Lower leg skin (tissue), 4 donors: ENCODE data around the gene INS. TPM values are rescaled to one million over a fixed set of nuclear protein-coding genes. Genes with fewer than 3 reads are reported as not detected.

Experiments used
- DNase-seq, 2 donors: peaks; one replicate each; pipeline ENCODE4 v3.0.0-alpha.2; 2019; ENCODE audit warnings: low spot score in 2 of 2
- H3K4me3 ChIP-seq: fragments of 200-600 bp; sonication (generic); 2 replicates; pipeline ENCODE4 v1.5.1; 2017; ENCODE audit warnings: mild to moderate bottlenecking, low read depth; ENCODE audit not compliant: poor library complexity, severe bottlenecking
- POLR2A ChIP-seq, 2 donors: fragments of 450-650 bp; IDR thresholded peaks; one replicate each; pipeline ENCODE4 v1.6.1; 2016 to 2017; ENCODE audit warnings: antibody characterized with exemption in 2 of 2, mild to moderate bottlenecking in 1 of 2, moderate library complexity in 1 of 2
- WGBS, 2 donors: methylation state at CpG; one replicate each; pipeline ENCODE4 v1.1.5; 2018; 5-methylcytosine and 5-hydroxymethylcytosine counted together
- intact Hi-C: fragments of 100-400 bp; cut with DNase I; formaldehyde crosslinking; loops from one replicate; pipeline ENCODE4 v1.15.0; 2023; ENCODE audit warnings: low total_unique reads
- total RNA-seq, 4 donors: library from RNA; depleted of rRNA; stranded (reverse); fragments of >200 nt; gene quantifications; one replicate each; pipeline ENCODE4 v1.1.0, GENCODE V29; 2016
- TF ChIP-seq, protein P1 (sequence below), 3 donors: fragments of 450-650 bp; IDR thresholded peaks; one replicate each; pipeline ENCODE4 v1.5.1; 2016; ENCODE audit warnings: antibody characterized with exemption in 3 of 3, mild to moderate bottlenecking in 3 of 3, moderate library complexity in 2 of 3

Gene INS
- total RNA-seq, 4 donors from 2014 or later, result not detected

- TF ChIP-seq, protein P1, sequence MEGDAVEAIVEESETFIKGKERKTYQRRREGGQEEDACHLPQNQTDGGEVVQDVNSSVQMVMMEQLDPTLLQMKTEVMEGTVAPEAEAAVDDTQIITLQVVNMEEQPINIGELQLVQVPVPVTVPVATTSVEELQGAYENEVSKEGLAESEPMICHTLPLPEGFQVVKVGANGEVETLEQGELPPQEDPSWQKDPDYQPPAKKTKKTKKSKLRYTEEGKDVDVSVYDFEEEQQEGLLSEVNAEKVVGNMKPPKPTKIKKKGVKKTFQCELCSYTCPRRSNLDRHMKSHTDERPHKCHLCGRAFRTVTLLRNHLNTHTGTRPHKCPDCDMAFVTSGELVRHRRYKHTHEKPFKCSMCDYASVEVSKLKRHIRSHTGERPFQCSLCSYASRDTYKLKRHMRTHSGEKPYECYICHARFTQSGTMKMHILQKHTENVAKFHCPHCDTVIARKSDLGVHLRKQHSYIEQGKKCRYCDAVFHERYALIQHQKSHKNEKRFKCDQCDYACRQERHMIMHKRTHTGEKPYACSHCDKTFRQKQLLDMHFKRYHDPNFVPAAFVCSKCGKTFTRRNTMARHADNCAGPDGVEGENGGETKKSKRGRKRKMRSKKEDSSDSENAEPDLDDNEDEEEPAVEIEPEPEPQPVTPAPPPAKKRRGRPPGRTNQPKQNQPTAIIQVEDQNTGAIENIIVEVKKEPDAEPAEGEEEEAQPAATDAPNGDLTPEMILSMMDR (IDR thresholded peaks at IDR 0.05), result no peak
- TF ChIP-seq POLR2A (IDR thresholded peaks at IDR 0.05), result no peak
- intact Hi-C loops, result loop anchor here (10.0 kb wide), 1 partner anchor 703 kb away; no protein-coding TSS in a partner anchor
Measured at GRCh38 chr11:2191883-2192282, 30.9 kb upstream of the INS start.

DNA sequence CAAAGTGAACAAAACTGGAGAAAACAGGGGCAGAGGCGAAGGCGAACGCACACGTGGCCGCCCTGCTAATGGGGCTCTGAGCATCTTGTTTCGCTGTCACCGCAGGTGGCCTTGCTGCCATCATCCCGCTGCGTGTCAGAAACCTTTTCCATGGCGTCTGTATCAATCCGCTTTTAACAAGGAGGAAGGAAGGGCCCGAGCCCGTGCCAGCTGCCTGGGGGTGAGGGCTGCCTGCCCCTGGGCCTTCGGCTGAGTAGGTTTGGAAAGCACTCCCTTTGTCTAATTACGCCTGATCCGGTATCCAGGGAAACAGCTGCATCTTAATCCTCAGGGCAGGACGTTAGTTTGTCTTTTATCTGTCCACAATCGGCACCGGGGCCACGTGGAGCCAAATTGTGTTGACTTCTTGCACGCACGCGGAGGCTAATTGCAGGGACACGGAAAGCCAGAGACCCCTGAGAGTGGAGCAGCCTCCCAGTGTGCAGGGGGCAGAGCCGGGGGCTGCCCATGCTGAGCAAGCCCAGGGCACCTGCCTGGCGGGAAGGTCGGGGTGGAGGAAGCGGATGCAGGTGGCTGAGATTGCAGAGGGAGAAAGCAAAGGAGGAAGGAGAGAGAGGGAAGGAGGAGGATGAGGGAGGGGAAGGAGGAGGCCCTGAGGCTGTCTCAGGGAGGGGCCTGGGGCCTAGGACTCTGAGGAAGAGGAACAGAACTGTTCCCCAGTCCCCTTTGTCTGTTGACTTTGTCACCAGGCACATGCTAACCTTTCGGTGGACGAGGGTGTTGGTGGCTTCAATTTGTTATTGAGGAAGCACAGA is 29.9 kb upstream of the INS start:
- intact Hi-C loops, result loop anchor here (10.0 kb wide), 1 partner anchor 704 kb away; no protein-coding TSS in a partner anchor
- WGBS, 2 donors, result 28 to 30% methylated on average over 30 of the region's 30 CpGs
- no peak overlapping the region for H3K4me3 ChIP-seq
- DNase-seq, result no peak
- TF ChIP-seq POLR2A (IDR thresholded peaks at IDR 0.05), result no peak
- TF ChIP-seq, protein P1 (IDR thresholded peaks at IDR 0.05), result no peak

More at GRCh38 chr11:2191883-2192282, 30.9 kb upstream of the INS start:
- DNase-seq, result no peak
- WGBS, 2 donors, result 77 to 79% methylated on average over 7 of the region's 7 CpGs
- H3K4me3 ChIP-seq, result no peak overlapping the region

DNA sequence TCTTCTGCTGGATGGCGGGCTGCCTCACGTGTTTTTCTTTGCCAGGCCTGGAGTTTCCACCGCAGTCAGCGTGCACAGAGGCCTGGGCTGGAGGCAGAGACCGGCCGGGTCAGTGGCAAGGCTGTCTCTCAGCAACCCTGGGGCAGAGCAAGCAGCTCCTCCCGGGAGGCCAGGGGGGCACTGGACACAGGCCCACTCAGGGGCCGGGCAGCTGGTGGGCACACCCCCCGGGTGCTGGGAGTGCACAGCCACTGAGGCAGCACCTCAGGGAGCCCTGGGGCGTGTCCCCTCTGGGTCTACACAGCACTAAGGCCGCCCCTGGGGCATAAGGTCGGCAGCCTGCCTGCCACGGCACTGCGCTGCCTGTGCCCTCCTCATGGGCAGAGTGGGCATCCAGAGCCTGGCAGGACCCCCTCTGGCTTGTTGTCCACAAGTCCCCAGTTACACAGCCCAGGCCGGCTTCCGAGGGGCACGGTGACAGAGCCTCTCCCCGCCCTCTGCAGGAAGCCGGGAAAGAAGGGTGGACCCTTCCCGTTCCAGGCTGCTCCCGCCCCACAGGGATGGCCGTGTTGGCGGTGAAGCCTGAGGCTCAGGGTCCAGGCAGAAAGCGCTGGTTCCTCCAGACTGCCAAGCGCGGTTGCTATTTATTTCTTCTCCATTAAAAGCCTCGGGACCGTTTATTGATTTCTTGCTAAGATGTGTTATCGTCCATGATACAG is 29.1 kb upstream of the INS start:
- no peak overlapping the region for H3K4me3 ChIP-seq
- 51 to 54% methylated on average over 28 to 29 of the region's 29 CpGs for WGBS, 2 donors
- DNase-seq, result no peak
- no peak for TF ChIP-seq POLR2A (IDR thresholded peaks at IDR 0.05)
- TF ChIP-seq, protein P1 (IDR thresholded peaks at IDR 0.05), result no peak
- intact Hi-C loops, result loop anchor here (10.0 kb wide), 1 partner anchor 705 kb away; no protein-coding TSS in a partner anchor

DNA sequence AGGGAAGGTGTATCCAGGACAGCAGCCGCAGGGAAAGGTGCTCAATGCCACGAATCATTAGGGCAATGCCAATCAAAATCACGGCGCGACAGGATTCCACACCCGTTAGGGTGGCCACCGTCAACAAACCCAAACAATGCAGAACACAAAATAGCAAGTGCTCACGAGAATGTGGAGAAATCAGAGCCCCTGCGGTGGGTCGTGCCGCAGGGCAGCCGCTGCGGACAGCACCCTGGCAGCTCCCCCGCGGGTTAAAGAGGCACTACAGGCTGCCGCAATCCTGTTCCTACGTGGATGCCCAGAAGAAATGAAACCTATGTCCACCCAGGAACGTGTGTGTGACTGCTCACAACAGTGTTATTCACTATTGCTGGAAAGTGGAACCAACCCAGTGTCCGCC is 27.7 kb upstream of the INS start:
- 86 to 87% methylated on average over 19 of the region's 19 CpGs for WGBS, 2 donors

DNA sequence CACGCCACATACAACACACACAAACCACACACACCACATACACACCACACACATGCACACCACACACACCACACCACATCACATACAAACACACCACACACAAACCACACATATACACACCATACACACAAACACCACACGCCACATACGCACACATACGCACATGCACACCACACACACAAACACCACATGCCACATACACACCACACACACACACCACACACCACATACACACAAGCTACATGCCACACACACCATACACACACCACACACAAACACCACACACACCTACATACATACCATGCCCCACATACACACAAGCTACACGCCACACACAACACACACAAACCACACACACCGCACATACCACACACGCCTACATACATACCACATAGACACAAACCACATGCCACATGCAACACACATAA is 26.3 kb upstream of the INS start:
- DNase-seq, result no peak
- intact Hi-C loops, result no loop called here
- H3K4me3 ChIP-seq, result no peak overlapping the region
- 87 to 90% methylated on average over 7 of the region's 7 CpGs for WGBS, 2 donors
- TF ChIP-seq, protein P1 (IDR thresholded peaks at IDR 0.05), result no peak
- TF ChIP-seq POLR2A (IDR thresholded peaks at IDR 0.05), result no peak

More for the DNA sequence above, 27.7 kb upstream of the INS start:
- TF ChIP-seq, protein P1 (IDR thresholded peaks at IDR 0.05), result no peak
- TF ChIP-seq POLR2A (IDR thresholded peaks at IDR 0.05), result no peak
- intact Hi-C loops, result no loop called here
- DNase-seq, result no peak
- no peak overlapping the region for H3K4me3 ChIP-seq
